Sigmoid colon (tissue), 7 donors: Measurements from ENCODE around the gene GGA3. TPM values are rescaled to one million over a fixed set of nuclear protein-coding genes. Genes with fewer than 3 reads are reported as not detected.

Source experiments
- DNase-seq: peaks from one replicate; pipeline ENCODE4 v3.0.0-alpha.2; 2019
- H3K27ac ChIP-seq, 4 donors: fragments of 200-600 bp; sonication (generic); one replicate each; pipeline ENCODE4 v1.5.1; 2016 to 2019; ENCODE audit warnings: mild to moderate bottlenecking in 1 of 4
- H3K27me3 ChIP-seq, 3 donors: fragments of 200-600 bp; sonication (generic); one replicate each; pipeline ENCODE4 v1.5.1; 2019; ENCODE audit warnings: mild to moderate bottlenecking in 1 of 3
- H3K36me3 ChIP-seq, 4 donors: fragments of 200-600 bp; sonication (generic); one replicate each; pipeline ENCODE4 v1.5.1; 2016 to 2019
- H3K4me1 ChIP-seq, 4 donors: fragments of 200-600 bp; sonication (generic); one replicate each; pipeline ENCODE4 v1.5.1; 2017 to 2019
- H3K4me3 ChIP-seq, 4 donors: fragments of 200-600 bp; sonication (generic); one replicate each; pipeline ENCODE4 v1.5.1; 2017 to 2019; ENCODE audit warnings: mild to moderate bottlenecking in 2 of 4, moderate library complexity in 1 of 4
- H3K9me3 ChIP-seq, 4 donors: fragments of 200-600 bp in 3 of 4; sonication (generic) in 3 of 4; one replicate each; pipeline versions ENCODE4 v1.5.1 to v1.6.1; 2013 to 2019
- EP300 ChIP-seq, 4 donors: sonication (generic); formaldehyde crosslinking; IDR thresholded peaks; one replicate each; pipeline ENCODE4 v1.6.1; 2017; ENCODE audit warnings: antibody characterized with exemption in 4 of 4
- POLR2A ChIP-seq, 2 donors: fragments of 450-650 bp; IDR thresholded peaks; one replicate each; pipeline ENCODE4 v1.6.1; 2016; ENCODE audit warnings: antibody characterized with exemption in 2 of 2, mild to moderate bottlenecking in 2 of 2, moderate library complexity in 2 of 2
- POLR2AphosphoS5 ChIP-seq, 4 donors: sonication (generic); formaldehyde crosslinking; IDR thresholded peaks; one replicate each; pipeline ENCODE4 v1.6.1; 2017; ENCODE audit warnings: antibody characterized with exemption in 4 of 4
- WGBS, 2 donors: extraction: QIAGEN DNeasy Blood & Tissue Kit; methylation state at CpG; one replicate each; pipeline ENCODE4 v1.1.7; 2013; 5-methylcytosine and 5-hydroxymethylcytosine counted together
- intact Hi-C: fragments of 100-400 bp; cut with DNase I; formaldehyde crosslinking; loops from one replicate; pipeline ENCODE4 v1.15.1; 2023
- polyA plus RNA-seq, 3 donors: library from polyadenylated mRNA; stranded (reverse); fragments of 200-250 nt; gene quantifications; one replicate each; pipeline ENCODE4 v1.2.3, GENCODE V29; 2013
- total RNA-seq, 4 donors: library from RNA; depleted of rRNA; stranded (reverse); fragments of >200 nt; gene quantifications; one replicate each; pipeline ENCODE4 v1.1.0, GENCODE V29; 2016
- TF ChIP-seq, protein P1 (sequence below), 4 experiments: fragments of 450-650 bp in 3 of 4; fragments of 200-600 bp in 1 of 4; IDR thresholded peaks; one replicate each; pipeline ENCODE4 v1.5.1; 2016 to 2019; ENCODE audit warnings: antibody characterized with exemption in 4 of 4, mild to moderate bottlenecking in 3 of 4, moderate library complexity in 2 of 4
- donor health status: healthy with polysubstance abuse.
- donor health status: Bipolar disorder and iron deficiency.
- donor health status: healthy.

Gene GGA3
- total and polyA plus RNA-seq, 7 donors: 10.2 to 35.8 (median 17.4) TPM

DNA sequence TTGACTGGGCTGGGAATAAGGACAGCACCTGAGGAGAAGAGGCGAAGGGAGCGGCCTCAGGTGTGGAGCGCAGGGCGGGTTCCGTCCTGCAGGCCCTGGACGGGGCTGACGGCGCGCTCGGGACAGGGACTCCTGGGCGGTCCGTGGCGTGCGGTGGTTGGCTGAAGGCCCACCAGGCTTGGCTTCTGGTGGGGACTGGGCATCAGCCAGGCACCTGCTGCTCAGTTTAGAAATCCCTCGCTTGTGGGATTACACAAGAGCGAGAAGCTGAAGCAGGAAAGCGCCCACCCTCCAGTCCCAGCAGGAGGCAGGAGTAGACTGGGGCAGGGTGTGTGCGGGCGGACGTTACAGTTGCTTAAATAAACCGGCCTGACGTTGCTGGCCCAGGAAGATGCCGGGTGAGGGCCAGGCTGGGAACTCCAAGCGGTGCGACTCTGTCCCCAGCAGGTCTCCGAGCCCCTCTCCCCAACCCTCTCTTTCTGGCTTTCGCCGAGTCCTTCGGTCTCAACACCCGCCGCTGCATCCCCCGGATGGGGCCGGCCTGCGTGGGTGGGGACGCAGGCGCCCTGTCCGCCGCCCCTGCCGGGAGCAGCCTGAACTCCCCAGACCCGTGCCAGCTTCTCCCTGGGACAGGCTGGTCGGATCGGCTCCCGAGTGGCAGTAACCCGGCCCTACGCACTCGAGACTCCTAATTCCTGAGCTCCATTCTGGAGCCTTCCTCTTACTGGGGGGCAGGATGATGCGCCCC is 9.0 kb upstream of the GGA3 start:
- TF ChIP-seq EP300 (IDR thresholded peaks at IDR 0.05) (no peak), POLR2A (IDR thresholded peaks at IDR 0.05) (peak in 1 of 2 donors; percentile 9), POLR2AphosphoS5 (IDR thresholded peaks at IDR 0.05) (peak; percentile 36 to 71 (median 46))
- TF ChIP-seq, protein P1, sequence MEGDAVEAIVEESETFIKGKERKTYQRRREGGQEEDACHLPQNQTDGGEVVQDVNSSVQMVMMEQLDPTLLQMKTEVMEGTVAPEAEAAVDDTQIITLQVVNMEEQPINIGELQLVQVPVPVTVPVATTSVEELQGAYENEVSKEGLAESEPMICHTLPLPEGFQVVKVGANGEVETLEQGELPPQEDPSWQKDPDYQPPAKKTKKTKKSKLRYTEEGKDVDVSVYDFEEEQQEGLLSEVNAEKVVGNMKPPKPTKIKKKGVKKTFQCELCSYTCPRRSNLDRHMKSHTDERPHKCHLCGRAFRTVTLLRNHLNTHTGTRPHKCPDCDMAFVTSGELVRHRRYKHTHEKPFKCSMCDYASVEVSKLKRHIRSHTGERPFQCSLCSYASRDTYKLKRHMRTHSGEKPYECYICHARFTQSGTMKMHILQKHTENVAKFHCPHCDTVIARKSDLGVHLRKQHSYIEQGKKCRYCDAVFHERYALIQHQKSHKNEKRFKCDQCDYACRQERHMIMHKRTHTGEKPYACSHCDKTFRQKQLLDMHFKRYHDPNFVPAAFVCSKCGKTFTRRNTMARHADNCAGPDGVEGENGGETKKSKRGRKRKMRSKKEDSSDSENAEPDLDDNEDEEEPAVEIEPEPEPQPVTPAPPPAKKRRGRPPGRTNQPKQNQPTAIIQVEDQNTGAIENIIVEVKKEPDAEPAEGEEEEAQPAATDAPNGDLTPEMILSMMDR (IDR thresholded peaks at IDR 0.05): peak in 2 of 4 experiments; percentile 16 to 49
- Histone ChIP-seq H3K4me3 (peak overlapping the region; percentile 79 to 93 (median 87)), H3K27me3 (no peaks in the 10 kb centered on the region), H3K9me3 (no peaks in the 10 kb centered on the region), H3K27ac (peak overlapping the region; percentile 94 to 99 (median 96)), H3K4me1 (peaks cover 0 to 32% (median 25%) of the 10 kb centered on the region in 4 donors), H3K36me3 (peaks cover 6 to 17% (median 17%) of the 10 kb centered on the region in 4 donors)
- DNase-seq: peak; percentile 88
- intact Hi-C loops: loop anchor here (2.0 to 5.0 kb wide), 3 partner anchors 18 to 247 kb away; partner anchors contain the start of genes CASKIN2, GRB2, SLC25A19 and TSEN54
- WGBS, 2 donors: 1% methylated on average over 47 of the region's 47 CpGs

DNA sequence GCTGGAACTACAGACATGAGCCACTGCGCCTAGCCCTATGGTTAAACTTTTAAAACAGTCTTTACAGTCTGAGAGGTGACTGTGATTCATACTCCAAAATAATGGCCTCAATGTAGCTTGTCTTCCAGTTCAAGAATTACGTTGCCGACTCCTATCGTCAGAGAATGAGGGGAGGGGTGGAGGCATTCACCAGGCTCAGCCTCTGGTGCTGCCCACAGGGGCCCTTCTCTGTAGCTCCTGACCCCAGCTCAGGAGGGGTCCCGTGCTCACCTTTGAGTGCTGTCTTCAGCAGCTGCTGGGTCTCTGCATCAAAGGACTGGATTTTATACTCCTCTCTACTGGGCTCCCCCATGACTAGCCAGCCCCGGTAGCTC is 8.4 kb upstream of the GGA3 start:
- H3K4me3 ChIP-seq: peak overlapping the region; percentile 79 to 93 (median 87)
- DNase-seq: no peak
- peaks cover 0 to 32% (median 25%) of the 10 kb centered on the region in 4 donors for H3K4me1 ChIP-seq
- H3K27me3 ChIP-seq: no peaks in the 10 kb centered on the region
- WGBS, 2 donors: 14 to 27% methylated on average over 6 of the region's 6 CpGs
- peak overlapping the region; percentile 94 to 99 (median 96) for H3K27ac ChIP-seq
- no peaks in the 10 kb centered on the region for H3K9me3 ChIP-seq
- intact Hi-C loops: loop anchor here (2.0 to 5.0 kb wide), 3 partner anchors 19 to 247 kb away; partner anchors contain the start of genes CASKIN2, GRB2, SLC25A19 and TSEN54
- TF ChIP-seq, protein P1 (IDR thresholded peaks at IDR 0.05): no peak
- TF ChIP-seq EP300 (IDR thresholded peaks at IDR 0.05) (no peak), POLR2A (IDR thresholded peaks at IDR 0.05) (no peak), POLR2AphosphoS5 (IDR thresholded peaks at IDR 0.05) (no peak)
- peaks cover 10 to 23% (median 20%) of the 10 kb centered on the region in 4 donors for H3K36me3 ChIP-seq

DNA sequence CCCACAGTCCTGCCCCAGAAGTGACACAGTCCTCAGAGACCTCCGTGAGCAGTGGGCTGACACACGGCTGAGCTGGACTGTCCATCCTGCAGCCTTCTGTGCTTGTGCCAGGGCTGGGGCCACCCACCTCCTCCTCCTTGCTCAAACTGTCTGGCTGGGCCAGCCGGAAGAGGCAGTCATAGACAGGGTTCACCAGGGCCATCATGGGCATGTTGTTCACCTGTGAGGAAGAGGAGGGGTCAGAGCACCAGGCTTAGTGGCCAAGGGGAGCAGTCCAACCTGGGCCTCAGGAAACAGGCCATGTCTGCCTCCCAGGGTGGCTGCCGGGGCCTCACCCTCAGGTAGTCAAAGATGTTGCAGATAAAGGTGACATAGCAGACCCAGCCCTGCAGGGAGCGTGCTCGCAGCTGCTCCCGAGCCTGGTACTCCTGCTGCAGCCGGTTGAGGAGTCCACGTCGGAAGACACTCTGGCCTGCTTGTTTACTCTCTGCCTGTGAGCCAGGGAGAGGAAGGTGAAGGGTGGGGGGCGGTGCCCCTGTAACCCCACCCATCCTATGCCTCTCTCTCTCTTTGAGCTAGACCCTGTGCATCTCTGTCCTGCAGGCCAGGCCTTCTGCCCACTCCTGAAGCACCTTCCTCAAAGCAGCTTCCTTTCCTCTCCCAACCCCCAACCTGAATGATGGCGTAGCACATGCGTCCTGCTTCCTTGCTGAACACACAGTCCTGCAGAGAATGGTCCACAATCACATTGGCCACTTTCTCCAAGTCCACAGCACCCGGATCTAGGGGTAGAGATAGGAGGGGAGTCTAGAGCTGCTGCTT is 6.2 kb upstream of the GGA3 start:
- no peak overlapping the region for H3K27ac ChIP-seq
- H3K36me3 ChIP-seq: peaks cover 14 to 43% (median 25%) of the 10 kb centered on the region in 4 donors
- WGBS, 2 donors: 30 to 62% methylated on average over 14 of the region's 14 CpGs
- H3K27me3 ChIP-seq: no peaks in the 10 kb centered on the region
- no peak overlapping the region for H3K4me3 ChIP-seq
- DNase-seq: no peak
- H3K4me1 ChIP-seq: peaks cover 0 to 28% (median 22%) of the 10 kb centered on the region in 4 donors
- intact Hi-C loops: no loop called here
- H3K9me3 ChIP-seq: no peaks in the 10 kb centered on the region
- TF ChIP-seq POLR2AphosphoS5 (IDR thresholded peaks at IDR 0.05): no peak
- no peak for TF ChIP-seq POLR2A (IDR thresholded peaks at IDR 0.05)
- TF ChIP-seq, protein P1 (IDR thresholded peaks at IDR 0.05): no peak
- TF ChIP-seq EP300 (IDR thresholded peaks at IDR 0.05): no peak

DNA sequence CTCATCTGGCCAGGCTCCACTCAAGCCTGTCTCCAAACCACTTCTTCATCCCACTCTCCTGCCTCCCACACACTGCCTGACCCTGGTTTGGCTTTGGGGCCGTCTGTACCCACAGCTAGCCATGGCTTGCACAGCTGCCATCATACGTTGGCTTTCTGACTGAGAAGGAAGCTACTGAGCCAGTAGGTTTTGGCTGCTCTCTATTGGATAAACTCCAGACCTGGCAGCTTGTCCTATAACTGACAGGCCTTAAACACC is 5.7 kb upstream of the GGA3 start:
- 69% methylated on average over 2 of the region's 2 CpGs for WGBS, 2 donors
- intact Hi-C loops: no loop called here
- Histone ChIP-seq H3K36me3 (peaks cover 14 to 43% (median 25%) of the 10 kb centered on the region in 4 donors), H3K27me3 (no peaks in the 10 kb centered on the region), H3K27ac (no peak overlapping the region), H3K4me1 (peaks cover 0 to 28% (median 22%) of the 10 kb centered on the region in 4 donors), H3K9me3 (no peaks in the 10 kb centered on the region), H3K4me3 (no peak overlapping the region)
- TF ChIP-seq POLR2A (IDR thresholded peaks at IDR 0.05) (no peak), POLR2AphosphoS5 (IDR thresholded peaks at IDR 0.05) (no peak), EP300 (IDR thresholded peaks at IDR 0.05) (no peak)
- TF ChIP-seq, protein P1 (IDR thresholded peaks at IDR 0.05): no peak
- no peak for DNase-seq
